Measurements from ENCODE around the gene TLX2. TPM values are rescaled to one million over a fixed set of nuclear protein-coding genes. Genes with fewer than 3 reads are reported as not detected.

Gene TLX2
- total and polyA plus RNA-seq, 2 of the 13 experiments (the other 11 are each of a cell fraction or from before 2014, with no cell fraction given): 0.05 to 0.20 TPM

- TF ChIP-seq ZNF800 (CRISPR knock-in tag; IDR thresholded peaks at IDR 0.05) (0 out of 2 replicates have a peak, but pooled peaks have one; percentile 46), CC2D1A (CRISPR knock-in tag; IDR thresholded peaks at IDR 0.05) (no peak), ZNF772 (CRISPR knock-in tag; IDR thresholded peaks at IDR 0.05) (peak; percentile 98), ZNF414 (CRISPR knock-in tag; IDR thresholded peaks at IDR 0.05) (peak; percentile 98), SRF (IDR thresholded peaks at IDR 0.05; ENCODE audit: low read depth, low read length) (peak; percentile 63; the same call in 1 of the 2 replicates), RARG (CRISPR knock-in tag; IDR thresholded peaks at IDR 0.05; ENCODE audit: low read depth) (peak; percentile 96), SATB2 (CRISPR knock-in tag; IDR thresholded peaks at IDR 0.05) (0 out of 2 replicates have a peak, but pooled peaks have one; percentile 52), NFIB (CRISPR knock-in tag; IDR thresholded peaks at IDR 0.05; ENCODE audit: borderline replicate concordance) (no peak), ZFP91 (CRISPR knock-in tag; IDR thresholded peaks at IDR 0.05; ENCODE audit: borderline replicate concordance) (peak; percentile 98), ZFP41 (CRISPR knock-in tag; IDR thresholded peaks at IDR 0.05; ENCODE audit: borderline replicate concordance) (peak; percentile 96; the same call in 1 of the 2 replicates), PAX8 (CRISPR knock-in tag; IDR thresholded peaks at IDR 0.05; ENCODE audit: borderline replicate concordance) (0 out of 2 replicates have a peak, but pooled peaks have one; percentile 86), USF2 (IDR thresholded peaks at IDR 0.05; ENCODE audit: low read depth, low read length) (no peak), USF2 (CRISPR knock-in tag; IDR thresholded peaks at IDR 0.05; ENCODE audit: borderline replicate concordance) (no peak; the same call in 1 of the 2 replicates), DR1 (CRISPR knock-in tag; IDR thresholded peaks at IDR 0.05) (peak; percentile 71; the same call in 1 of the 2 replicates), FOXP4 (CRISPR knock-in tag; IDR thresholded peaks at IDR 0.05) (peak; percentile 79), ZNF749 (CRISPR knock-in tag; IDR thresholded peaks at IDR 0.05; ENCODE audit: borderline replicate concordance) (peak; percentile 99), ZNF652 (CRISPR knock-in tag; IDR thresholded peaks at IDR 0.05; ENCODE audit: borderline replicate concordance, low read depth) (peak; percentile 49; the same call in 1 of the 2 replicates), RBM22 (optimal IDR thresholded peaks at IDR 0.05; ENCODE audit: low read length) (peak; percentile 100), NFIC (IDR thresholded peaks at IDR 0.05; ENCODE audit: low read length) (peak; percentile 69; the same call in 1 of the 2 replicates), ZNF34 (CRISPR knock-in tag; IDR thresholded peaks at IDR 0.05; ENCODE audit: borderline replicate concordance) (peak; percentile 88)
Observed at GRCh38 chr2:74472086-74472944, 41.9 kb upstream of the TLX2 start, which contains the start of gene MRPL53 (continued).

Data from HepG2 (cell line).